Non-pigmented ciliary epithelial cell (primary cell): ENCODE results near the gene CDH4.

Experiments
- DNase-seq: peaks from one replicate; pipeline ENCODE4 v3.0.0-alpha.2; 2010; ENCODE audit warnings: low read depth

The CDH4 gene

GRCh38 chr20:61692479-61692878 lies 440.4 kb downstream of the CDH4 start:
- DNase-seq = no peak

GRCh38 chr20:61693055-61693600 lies 441.1 kb downstream of the CDH4 start:
- no peak for DNase-seq

- no peak for DNase-seq
Observed at GRCh38 chr20:61694682-61695081, 442.6 kb downstream of the CDH4 start.

- no peak for DNase-seq
Observed at GRCh38 chr20:61695741-61696140, 443.7 kb downstream of the CDH4 start.

- DNase-seq = no peak
Observed at GRCh38 chr20:61696181-61696735, 444.2 kb downstream of the CDH4 start.

GRCh38 chr20:61697666-61698597 lies 445.9 kb downstream of the CDH4 start:
- no peak for DNase-seq

- no peak for DNase-seq
Observed at GRCh38 chr20:61698598-61699494, 446.8 kb downstream of the CDH4 start.

- no peak for DNase-seq
Observed at GRCh38 chr20:61699495-61700374, 447.7 kb downstream of the CDH4 start.

- DNase-seq = no peak
Observed at GRCh38 chr20:61700595-61701140, 448.6 kb downstream of the CDH4 start.

GRCh38 chr20:61701401-61701800 lies 449.3 kb downstream of the CDH4 start:
- DNase-seq = no peak

- no peak for DNase-seq
Observed at GRCh38 chr20:61701802-61702201, 449.7 kb downstream of the CDH4 start.

GRCh38 chr20:61702246-61702645 lies 450.2 kb downstream of the CDH4 start:
- no peak for DNase-seq

- DNase-seq = no peak
Observed at GRCh38 chr20:61704661-61705060, 452.6 kb downstream of the CDH4 start.

- no peak for DNase-seq
Observed at GRCh38 chr20:61705386-61706258, 453.6 kb downstream of the CDH4 start.

GRCh38 chr20:61706259-61706961 lies 454.3 kb downstream of the CDH4 start:
- no peak for DNase-seq

GRCh38 chr20:61708891-61709290 lies 456.8 kb downstream of the CDH4 start:
- DNase-seq = no peak

- DNase-seq = no peak
Observed at GRCh38 chr20:61710108-61710507, 458.0 kb downstream of the CDH4 start.

GRCh38 chr20:61712688-61713087 lies 460.6 kb downstream of the CDH4 start:
- DNase-seq = no peak

GRCh38 chr20:61718361-61719005 lies 466.4 kb downstream of the CDH4 start:
- DNase-seq = no peak
